Glomerular visceral epithelial cell (primary cell): Measurements from ENCODE around the gene F2R.

ENCODE experiments used
- DNase-seq: peaks from one replicate; pipeline ENCODE4 v3.0.0-alpha.2; 2016; ENCODE audit errors: extremely low spot score

The F2R gene

DNA sequence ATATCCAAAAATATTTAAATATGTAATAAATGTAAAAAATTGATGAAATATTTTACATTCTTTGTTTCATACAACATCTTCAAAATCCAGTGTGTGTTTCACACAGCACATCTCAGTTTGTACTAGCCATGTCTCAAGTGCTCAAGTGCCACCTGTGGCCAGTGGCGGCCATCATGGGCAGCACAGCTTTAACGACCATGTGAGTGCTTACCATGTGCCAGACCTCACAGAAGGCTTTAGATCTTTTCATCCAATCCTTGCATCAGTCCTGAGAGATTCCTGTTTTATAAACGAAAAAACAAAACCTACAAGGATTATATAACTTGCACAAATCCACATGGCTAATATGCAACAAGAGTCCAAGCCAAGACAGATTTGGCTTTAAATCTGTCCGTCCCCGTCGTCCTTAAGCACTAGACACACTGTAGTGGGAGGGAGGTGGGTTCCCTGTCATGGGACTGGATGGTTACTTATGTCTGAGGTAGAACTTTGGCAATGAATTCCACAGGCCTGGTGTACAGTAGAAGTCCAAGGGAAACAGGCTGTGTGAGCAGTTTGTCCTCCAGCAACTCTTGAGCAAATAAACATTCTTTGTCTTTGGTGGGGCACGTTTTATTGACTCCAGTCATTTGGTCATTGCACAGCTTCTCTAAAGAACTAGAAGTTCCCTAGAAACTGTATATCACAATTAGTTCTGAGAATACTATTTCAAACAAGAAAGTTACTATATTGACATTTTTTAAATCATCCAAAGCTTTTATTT is 25.0 kb upstream of the F2R start:
- peak; percentile 33 for DNase-seq

DNA sequence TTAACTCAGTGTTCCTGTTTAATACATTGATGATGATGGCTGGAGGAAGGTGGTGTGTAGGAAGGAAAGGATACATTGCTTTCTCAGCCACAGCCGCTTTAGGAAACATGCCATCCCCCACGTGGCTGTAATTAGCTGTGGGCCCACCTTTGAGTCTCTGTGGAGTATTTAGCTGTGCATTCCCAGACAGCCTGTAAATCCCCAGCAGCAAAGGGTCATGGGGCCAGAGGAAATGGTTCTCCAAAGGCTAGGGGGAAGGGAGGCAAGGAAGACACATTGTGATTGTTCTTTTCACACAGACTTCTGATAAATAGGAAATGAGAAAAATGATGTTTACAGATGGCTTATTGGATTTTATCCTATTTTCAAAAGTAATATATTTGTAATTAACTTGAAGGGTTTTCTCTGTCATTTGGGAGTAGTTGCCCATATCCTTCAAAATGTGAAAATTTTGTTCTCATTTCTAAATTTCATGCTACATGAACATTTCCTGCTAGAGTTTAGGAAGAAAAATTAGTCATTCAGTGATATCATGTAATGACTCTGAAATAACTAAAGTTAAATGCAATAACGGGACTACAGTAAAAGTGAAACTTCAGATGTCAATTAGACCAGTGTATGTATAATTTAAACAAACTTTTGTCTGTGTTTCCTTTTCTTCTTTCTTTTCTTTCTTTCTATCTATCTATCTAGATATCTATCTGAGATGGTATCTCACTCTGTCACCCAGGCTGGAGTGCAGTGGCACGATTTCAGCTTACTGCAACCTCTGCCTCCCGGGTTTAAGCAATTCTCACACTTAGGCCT is 24.3 kb upstream of the F2R start:
- DNase-seq: peak; percentile 86

DNA sequence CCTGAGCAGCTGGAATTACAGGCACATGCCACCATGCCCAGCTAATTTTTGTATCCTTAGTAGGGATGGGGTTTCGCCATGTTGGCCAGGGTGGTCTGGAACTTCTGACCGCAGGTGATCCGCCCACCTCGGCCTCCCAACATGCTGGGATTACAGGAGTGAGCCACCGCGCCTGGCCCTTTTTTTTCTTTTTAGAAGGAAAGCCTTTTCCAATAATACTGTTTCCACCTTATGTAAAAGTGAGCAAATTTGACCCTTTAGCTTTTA is 23.7 kb upstream of the F2R start:
- DNase-seq: no peak

- DNase-seq: no peak
Measured at GRCh38 chr5:76692651-76693050, 23.3 kb upstream of the F2R start.

- no peak for DNase-seq
Measured at GRCh38 chr5:76693141-76693540, 22.8 kb upstream of the F2R start.

DNA sequence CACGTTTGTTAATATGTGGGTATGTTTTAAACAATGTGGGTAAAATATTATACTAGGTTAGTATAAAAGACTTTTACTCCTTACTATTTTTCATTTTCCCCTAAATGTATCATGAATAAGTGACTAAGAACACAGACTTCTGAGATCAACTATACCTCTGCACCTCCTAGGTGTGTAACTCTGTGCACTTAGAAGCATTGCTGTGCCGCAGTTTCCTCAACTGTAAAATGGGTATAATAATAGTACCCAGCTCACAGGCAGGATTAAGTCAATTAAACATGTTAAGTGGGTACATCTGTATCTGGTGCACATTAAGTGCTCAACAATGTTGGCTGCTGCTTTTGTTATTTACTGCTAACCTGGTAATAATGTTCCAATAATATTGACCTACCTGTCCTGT is 21.6 kb upstream of the F2R start:
- no peak for DNase-seq

DNA sequence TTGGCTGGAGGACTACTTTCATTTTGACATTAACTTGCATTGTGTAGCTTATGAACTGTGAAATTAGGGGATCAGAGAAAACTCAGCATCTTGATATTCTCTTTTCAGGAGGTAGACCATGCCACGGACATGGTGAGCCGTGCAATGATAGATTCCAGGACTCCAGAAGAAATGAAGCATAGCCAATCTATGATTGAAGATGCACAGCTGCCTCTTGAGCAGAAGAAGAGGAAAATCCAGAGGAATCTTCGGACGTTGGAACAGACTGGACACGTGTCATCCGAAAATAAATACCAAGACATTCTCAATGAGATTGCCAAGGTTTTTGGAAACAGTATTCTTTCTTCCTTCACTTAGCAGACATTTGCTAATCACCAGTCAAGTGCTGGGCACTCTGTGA is 20.6 kb upstream of the F2R start:
- DNase-seq: no peak

DNA sequence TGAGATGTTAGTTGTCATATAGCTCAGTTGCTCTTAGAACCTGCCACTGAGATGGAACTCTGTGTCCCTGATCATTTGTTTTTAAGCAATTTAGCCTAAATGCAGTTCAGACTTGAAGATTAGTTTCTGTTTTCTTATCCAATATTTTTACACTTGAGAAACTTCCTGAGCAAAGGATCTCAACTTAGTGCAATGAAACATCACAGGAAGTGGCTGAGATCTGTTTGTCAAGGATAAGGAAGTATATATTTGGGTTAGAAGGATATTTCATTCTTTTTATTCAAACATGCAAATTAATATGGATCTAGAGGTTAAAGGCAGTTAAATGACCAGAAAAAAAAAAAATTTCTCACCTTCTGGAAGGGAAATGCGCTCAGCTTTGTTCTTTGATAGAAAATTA is 19.7 kb upstream of the F2R start:
- DNase-seq: no peak

GRCh38 chr5:76697670-76698069 is 18.3 kb upstream of the F2R start:
- DNase-seq: no peak

- DNase-seq: no peak
Measured at GRCh38 chr5:76700571-76700970, 15.4 kb upstream of the F2R start.

- peak; percentile 88 for DNase-seq
Measured at GRCh38 chr5:76701298-76701697, 14.6 kb upstream of the F2R start.

- no peak for DNase-seq
Measured at GRCh38 chr5:76703707-76704106, 12.2 kb upstream of the F2R start.

- no peak for DNase-seq
Measured at GRCh38 chr5:76704131-76704663, 11.7 kb upstream of the F2R start.

DNA sequence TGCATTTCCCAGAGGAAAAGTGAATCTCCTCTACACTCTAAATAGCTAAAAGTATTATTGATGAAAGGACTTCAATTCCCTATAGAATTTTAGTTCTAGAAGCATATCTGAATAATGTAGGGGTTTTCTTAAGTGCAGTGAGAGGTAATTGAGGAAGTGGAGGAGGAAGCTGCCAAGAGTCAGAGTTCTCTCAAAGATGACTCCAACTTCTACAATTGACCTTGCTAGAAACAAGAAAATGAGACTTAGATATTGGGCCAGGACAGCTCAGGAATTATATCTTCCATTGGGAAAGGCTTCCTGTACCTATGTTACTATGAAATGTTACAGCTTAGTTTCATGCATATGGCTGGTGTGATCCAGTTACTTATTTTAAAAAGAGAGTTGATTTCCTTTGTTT is 10.4 kb upstream of the F2R start:
- DNase-seq: no peak

DNA sequence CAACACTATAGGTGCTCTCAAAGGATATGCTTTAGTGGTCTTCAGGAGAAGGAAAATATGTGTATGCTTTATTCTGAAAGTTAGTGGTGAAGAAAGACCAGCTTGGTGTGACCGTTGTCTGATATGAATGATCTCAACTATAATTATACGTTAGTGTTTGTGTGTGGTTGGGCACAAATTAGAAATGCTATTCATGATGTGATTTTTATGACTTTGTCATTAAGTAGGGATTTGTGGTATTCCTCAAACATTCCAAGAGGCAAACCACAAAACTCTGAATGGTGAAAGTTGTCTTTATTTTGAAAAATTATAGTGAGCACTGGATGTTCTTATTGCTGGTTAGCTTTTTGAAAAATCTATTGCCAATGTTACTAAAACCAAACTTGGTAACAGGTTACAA is 6.2 kb upstream of the F2R start:
- peak; percentile 83 for DNase-seq

- no peak for DNase-seq
Measured at GRCh38 chr5:76710991-76711390, 4.9 kb upstream of the F2R start.

DNA sequence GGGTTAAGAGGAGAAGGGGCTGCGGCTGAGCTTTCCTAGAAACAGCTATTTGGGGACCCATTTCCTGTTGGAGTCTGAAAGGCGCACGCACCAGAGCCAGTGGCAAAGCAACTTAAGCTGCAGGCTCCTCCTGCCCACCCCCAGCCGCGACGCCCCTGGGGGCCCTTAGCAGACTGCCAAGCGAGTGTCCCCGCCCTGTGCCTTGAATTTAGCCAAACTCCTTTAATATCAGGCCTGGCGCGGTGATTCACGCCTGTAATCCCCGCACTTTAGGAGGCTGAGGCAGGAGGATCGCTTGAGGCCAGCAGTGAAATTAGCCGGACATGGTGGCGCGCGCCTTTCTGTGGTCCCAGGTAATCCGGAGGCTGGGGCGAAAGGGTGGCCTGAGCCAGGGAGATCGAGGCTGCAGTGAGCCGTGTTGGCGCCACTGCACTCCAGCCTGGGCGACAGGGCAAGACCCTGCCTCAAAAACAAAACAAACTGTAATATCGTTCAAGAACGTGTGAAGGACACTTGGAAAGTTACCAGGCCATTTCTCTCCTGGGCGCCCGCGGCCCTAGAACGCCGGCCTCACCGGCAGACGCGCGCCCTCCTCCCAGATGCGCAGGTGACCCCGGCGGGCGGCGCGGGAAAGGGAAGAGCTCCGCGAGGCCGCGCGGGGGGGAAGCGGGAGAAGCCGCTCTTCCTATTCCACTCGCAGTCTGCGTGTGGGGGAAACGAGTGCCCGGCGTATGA is 1.0 kb upstream of the F2R start:
- no peak for DNase-seq

- no peak for DNase-seq
Measured at GRCh38 chr5:76715486-76715735, 515 bp upstream of the F2R start.

DNA sequence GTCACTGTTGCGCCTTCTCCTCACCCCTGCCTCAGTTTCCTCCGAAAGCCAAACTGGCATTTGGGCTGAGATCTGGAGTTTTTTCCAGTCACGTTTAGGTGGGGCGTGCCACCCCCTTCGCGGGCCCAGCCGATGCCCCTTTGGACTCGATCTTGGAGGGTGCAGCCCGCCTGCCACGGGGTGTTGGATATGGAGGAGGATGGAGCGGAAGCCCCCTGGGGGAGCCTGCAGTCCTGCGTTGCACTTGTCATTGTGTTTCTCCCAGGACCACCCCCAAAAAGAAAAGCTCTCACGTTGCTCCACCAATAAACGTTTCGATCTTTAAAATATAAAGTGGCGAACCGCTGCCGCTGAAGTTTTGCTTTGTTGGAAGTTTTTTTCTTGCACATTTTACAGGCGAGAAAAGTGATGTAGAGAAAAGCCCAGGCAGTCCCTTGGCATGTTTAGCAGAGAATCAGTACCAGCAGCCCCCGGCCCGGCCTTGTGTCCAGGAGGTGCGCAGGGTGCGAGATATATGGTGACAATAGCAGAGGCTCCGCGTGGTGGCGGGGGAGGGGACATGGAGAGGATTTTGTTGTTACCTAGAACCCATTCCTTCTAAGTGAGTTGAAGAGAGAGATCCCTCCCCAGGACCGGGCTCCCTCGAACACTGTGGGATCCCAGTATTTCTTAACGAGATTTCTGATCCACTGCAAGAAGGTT is 681 bp downstream of the F2R start:
- no peak for DNase-seq

DNA sequence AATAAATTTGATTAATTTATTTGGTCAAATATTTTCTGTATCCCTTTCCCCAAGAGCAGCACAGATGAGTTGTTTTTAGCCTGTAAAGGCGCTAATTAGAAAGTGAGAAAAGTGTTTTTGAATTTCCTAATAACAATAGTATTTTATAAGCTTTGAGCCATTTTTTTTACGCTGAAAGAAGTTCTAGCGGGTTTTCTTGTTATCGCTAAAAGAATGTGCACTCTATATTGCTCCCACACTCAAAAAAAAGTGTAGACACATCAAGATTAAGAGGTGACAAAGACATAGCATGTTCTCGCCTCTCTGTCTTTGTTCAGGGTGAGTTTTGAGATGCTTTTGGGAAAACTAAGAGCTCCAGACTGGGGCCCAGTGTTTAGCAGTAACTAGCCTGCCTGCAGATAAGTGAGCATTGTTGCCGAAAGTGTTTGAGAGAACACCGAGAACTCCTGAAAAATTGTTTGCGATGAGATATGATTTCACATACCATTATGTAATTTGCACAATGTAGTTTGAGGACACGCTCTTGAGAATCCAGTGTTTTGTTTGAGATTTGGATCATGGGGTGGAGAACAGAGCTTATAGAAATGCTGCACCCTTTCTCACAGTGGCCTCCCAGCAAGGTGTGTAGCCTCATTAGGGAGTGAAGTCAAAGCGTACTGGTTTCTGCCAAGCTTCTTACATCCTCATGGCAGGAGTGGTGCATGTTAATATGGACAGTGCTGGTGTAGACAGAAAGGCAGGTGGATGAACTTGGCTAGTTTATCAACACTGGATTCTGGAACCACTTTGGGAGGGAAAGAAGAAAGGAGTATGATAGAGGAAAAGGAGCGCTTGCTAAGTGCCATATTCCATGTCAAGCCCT is 1.5 kb downstream of the F2R start:
- DNase-seq: no peak

GRCh38 chr5:76718381-76718832 is 2.5 kb downstream of the F2R start:
- DNase-seq: no peak
